GM12874 (cell line): ENCODE results near the gene CYTH3.

Source experiments
- TF ChIP-seq, protein P1 (sequence below): IDR thresholded peaks from 2 replicates; pipeline ENCODE4 v1.5.1; 2011; ENCODE audit warnings: low read depth, mild to moderate bottlenecking, control low read depth, low read length, moderate library complexity; ENCODE audit not compliant: insufficient read depth

The CYTH3 gene

DNA sequence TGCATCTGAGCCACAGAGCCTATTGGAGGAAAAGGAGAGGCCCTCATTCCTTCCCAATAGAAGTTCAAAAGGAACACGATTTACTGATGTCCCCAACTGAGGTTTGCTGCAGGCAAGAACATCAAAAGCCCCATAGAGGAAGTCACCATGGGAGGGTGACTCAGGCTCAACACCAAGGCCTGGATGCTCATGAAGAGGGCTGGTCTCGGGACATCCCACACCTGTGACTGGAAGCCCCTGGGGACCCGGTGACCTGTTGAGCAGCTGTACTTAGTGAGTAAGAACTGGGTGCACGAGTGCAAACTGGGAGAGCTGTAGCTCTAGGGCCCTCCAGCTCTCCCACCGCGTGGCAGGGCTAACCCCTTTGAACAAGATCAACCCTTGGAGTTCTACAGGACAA is 38.0 kb downstream of the CYTH3 start:
- TF ChIP-seq, protein P1, sequence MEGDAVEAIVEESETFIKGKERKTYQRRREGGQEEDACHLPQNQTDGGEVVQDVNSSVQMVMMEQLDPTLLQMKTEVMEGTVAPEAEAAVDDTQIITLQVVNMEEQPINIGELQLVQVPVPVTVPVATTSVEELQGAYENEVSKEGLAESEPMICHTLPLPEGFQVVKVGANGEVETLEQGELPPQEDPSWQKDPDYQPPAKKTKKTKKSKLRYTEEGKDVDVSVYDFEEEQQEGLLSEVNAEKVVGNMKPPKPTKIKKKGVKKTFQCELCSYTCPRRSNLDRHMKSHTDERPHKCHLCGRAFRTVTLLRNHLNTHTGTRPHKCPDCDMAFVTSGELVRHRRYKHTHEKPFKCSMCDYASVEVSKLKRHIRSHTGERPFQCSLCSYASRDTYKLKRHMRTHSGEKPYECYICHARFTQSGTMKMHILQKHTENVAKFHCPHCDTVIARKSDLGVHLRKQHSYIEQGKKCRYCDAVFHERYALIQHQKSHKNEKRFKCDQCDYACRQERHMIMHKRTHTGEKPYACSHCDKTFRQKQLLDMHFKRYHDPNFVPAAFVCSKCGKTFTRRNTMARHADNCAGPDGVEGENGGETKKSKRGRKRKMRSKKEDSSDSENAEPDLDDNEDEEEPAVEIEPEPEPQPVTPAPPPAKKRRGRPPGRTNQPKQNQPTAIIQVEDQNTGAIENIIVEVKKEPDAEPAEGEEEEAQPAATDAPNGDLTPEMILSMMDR: no peak

DNA sequence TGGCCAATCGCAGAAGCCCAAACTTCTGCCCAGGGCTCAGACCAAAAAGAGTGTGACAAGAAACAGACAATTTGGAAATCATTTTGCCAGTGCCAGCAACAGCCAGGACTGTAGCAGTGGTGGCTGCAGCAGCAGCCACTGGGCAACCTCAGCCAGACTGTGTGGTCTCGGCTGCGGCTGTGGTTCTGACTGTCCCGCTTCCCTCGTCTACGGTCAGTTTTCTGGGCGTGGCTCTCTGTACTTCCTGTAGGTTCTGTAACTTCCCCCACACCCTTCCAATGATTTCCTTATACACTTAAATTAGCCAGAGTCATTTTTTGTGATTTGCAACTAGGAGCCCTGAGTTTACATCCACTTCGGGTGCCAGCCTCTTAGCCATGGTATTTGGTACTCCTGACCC is 39.9 kb downstream of the CYTH3 start:
- TF ChIP-seq, protein P1: no peak

DNA sequence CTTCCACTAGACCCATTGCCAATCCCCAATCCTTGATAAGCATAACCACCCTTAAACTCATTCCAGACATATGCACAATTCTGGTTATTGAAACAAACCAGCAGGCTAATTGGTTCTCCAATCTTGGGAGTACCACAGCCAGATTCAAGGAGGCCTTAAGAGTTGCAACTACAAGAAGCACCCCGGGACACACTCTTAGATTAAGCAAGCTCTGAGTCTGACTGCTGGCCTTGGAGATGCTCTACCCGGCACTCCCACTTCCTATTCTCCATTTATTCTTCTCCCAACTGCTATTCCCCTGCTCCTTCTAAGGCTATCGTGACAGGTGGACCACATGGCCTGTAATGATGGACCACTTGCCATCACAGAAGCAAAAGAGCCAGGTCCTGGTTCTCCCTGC is 40.3 kb downstream of the CYTH3 start:
- TF ChIP-seq, protein P1: no peak

DNA sequence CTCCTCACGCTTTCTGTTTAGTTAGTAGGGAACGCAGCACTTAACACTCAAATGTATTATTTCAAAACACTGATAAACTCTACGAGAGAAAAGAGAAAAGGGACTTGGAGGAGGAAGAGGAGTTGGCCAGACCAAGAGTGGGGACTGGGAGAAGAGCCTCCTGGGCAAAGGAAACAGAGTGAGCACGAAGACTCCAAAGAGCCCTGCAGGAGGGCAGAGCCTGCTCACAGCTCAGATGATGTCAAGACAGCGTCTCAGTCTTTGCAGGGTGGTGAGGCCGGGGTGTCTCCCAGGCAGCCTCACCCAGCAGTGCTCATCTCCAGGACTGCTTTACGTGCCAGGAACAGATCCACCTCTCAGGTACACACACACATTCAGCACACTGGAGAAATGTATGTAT is 41.2 kb downstream of the CYTH3 start:
- TF ChIP-seq, protein P1: no peak

DNA sequence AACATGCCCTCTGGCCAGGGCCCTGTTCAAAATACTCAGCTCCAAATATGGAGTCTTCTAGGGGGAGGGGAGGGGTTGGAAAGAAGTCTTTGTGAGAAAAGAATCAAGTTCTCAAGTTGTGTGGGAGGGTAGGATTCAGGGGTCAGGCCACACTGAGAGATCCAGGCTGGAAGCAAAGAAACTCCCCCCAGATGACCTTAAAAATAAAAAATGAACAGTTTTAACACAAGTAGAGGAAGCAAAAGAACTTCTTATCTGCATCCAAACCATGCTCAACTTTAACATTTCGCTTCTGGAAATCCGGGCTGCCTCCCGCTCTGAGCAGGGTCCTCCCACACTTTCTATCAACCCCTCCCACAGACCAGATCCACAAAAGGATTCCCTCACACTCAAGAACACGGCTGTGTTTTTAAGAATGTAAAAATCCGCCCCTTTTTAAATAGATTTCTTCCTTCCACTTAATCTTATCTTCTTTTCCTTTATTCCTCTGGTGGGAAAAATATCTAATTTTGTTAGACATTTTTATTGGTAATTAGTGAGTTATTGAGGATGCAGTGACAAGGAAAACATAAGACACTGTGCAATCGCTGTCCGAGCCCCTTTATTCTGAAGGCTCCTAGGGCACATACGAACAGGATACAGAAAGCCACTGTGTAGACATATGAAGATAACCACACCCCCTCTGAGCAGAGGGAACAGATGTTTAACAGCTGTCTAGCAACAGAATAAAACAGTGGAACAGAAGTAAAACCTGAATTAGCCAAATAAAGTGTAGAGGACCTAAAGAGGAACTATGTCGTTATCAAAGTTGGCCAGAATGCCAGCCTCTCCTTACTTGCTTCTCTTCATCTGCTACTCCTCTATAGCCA is 43.8 kb downstream of the CYTH3 start:
- TF ChIP-seq, protein P1: no peak

DNA sequence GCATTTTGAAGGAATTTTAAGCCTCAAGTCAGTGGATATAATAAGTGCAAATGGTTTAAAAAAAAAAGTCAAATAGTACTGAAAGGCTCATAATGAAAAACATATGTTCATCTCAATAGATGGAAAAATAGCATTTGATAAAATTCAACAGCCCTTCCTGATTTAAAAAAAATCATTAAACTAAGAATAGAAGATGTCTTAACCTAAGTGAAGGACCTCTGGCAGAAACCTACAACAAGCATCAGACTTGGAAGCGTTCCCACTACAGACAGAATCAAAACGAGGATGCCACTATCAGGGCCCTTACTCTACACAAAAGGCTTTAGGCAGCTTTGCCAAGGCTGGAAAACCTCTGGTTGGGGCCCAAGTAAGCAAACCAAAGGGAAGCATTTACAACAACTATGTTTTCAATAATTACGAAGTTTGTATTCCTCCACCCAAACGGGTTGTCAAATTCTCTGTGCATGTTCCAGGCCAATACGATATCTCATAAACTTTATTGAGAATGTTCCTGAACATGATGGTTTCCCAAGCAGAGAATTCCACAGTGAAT is 45.1 kb downstream of the CYTH3 start:
- TF ChIP-seq, protein P1: no peak

DNA sequence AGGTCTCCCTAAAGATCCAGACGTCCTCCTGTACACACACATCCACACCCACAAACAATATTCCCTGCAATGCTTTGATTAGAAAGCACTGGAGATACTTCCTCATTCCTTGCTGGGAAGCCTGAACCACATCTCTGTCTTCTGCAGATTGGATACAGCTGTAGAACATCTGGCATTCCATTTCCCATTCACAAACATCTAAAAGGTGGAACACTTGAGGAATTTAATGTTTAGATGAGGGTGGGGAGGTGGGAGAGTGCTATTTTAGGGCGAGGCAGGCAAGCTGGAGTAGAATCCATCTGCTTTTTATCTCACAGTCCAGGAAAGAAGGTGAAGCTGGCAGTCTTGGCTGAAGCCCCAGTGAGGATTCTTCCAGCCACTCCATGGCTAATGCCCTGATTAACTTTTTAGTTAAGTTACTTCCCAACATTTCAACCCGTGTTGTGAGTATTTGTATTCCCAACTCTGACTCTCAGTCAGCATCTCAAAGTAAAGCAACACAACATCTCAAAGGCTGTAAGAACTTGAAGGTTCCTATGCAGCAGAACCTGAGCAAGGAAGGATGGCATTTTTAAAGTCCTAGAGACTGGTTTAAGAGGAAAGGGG is 46.1 kb downstream of the CYTH3 start:
- TF ChIP-seq, protein P1: no peak
